Activated CD8-positive, alpha-beta memory T cell treated with anti-CD3 and anti-CD28 coated beads for 36 hours (primary cell): ENCODE data around the gene FTH1. TPM values are rescaled to one million over a fixed set of nuclear protein-coding genes. Genes with fewer than 3 reads are reported as not detected.
"Not testable (repeated sequence)": the region's sequence is repeated elsewhere in the genome, so short reads cannot be mapped to it uniquely, and the experiment has no call there.

Experiments
- CTCF ChIA-PET: fragments of 350-600 bp; sonication (Branson Sonifier 250); formaldehyde crosslinking; loops from one replicate; lab custom pipeline; 2021; ENCODE audit warnings: antibody characterized with exemption; lab: Charles Lee
- POLR2A ChIA-PET: fragments of 350-600 bp; sonication (Branson Sonifier 250); formaldehyde crosslinking; loops from one replicate; lab custom pipeline; 2021; ENCODE audit warnings: antibody characterized with exemption; lab: Charles Lee
- total RNA-seq, 2 experiments: library from RNA; stranded (reverse); gene quantifications; one replicate each; pipeline ENCODE4 v1.2.3, GENCODE V29; 2021

FTH1 gene
- 100 to 1,000 TPM; 543 to 554 TPM for total RNA-seq

- ChIA-PET CTCF (interaction anchor here (1.3 to 2.1 kb wide), 3 partner anchors 19 to 118 kb away, joined by 3 to 7 read pairs (median 6); no protein-coding TSS in a partner anchor), POLR2A (interaction anchor here (0.6 to 2.3 kb wide), 4 partner anchors 24 to 175 kb away, joined by 3 to 13 read pairs (median 4); partner anchors contain the start of genes FEN1 and TMEM258)
Observed at GRCh38 chr11:61967116-61967923, at the start of gene FTH1. FTH1 (minus strand) TSS chr11:61967634; CDS start chr11:61967425, 209 bp downstream.

GRCh38 chr11:62015615-62016014, 48.2 kb upstream of the FTH1 start:
- CTCF ChIA-PET, result no interaction called here
- POLR2A ChIA-PET, result no interaction called here

GRCh38 chr11:62013537-62014476, 46.4 kb upstream of the FTH1 start:
- POLR2A ChIA-PET, result no interaction called here
- CTCF ChIA-PET, result no interaction called here

- ChIA-PET POLR2A (no interaction called here), CTCF (no interaction called here)
Observed at GRCh38 chr11:62012832-62013461, 45.5 kb upstream of the FTH1 start.

- CTCF ChIA-PET, result no interaction called here
Observed at GRCh38 chr11:62012451-62012831, 45.0 kb upstream of the FTH1 start.

GRCh38 chr11:62011881-62012280, 44.4 kb upstream of the FTH1 start:
- POLR2A ChIA-PET, result no interaction called here
- CTCF ChIA-PET, result no interaction called here

More at GRCh38 chr11:62012451-62012831, 45.0 kb upstream of the FTH1 start:
- POLR2A ChIA-PET, result no interaction called here

- POLR2A ChIA-PET, result interaction anchor here (0.6 kb wide), 1 partner anchor 374 kb away, joined by 3 read pairs; no protein-coding TSS in a partner anchor
- CTCF ChIA-PET, result interaction anchor here (1.9 kb wide), 1 partner anchor 71 kb away, joined by 4 read pairs; no protein-coding TSS in a partner anchor
Observed at GRCh38 chr11:62010935-62011528, 43.6 kb upstream of the FTH1 start.

GRCh38 chr11:62008193-62008592, 40.8 kb upstream of the FTH1 start:
- ChIA-PET CTCF (no interaction called here), POLR2A (no interaction called here)

GRCh38 chr11:62004473-62004872, 37.0 kb upstream of the FTH1 start:
- POLR2A ChIA-PET, result no interaction called here
- CTCF ChIA-PET, result no interaction called here

- POLR2A ChIA-PET, CTCF ChIA-PET: not testable (repeated sequence)
Observed at GRCh38 chr11:62002283-62002682, 34.8 kb upstream of the FTH1 start.

- ChIA-PET CTCF (no interaction called here), POLR2A (no interaction called here)
Observed at GRCh38 chr11:62001450-62002191, 34.2 kb upstream of the FTH1 start.

GRCh38 chr11:62000539-62001446, 33.4 kb upstream of the FTH1 start:
- CTCF ChIA-PET, result no interaction called here

GRCh38 chr11:61999141-61999975, 31.9 kb upstream of the FTH1 start:
- CTCF ChIA-PET, result interaction anchor here (0.5 to 0.7 kb wide), 2 partner anchors 526 to 1627 kb away, joined by 3 to 4 read pairs; no protein-coding TSS in a partner anchor
- POLR2A ChIA-PET, result no interaction called here

More at GRCh38 chr11:62000539-62001446, 33.4 kb upstream of the FTH1 start:
- POLR2A ChIA-PET, result no interaction called here

GRCh38 chr11:61996933-61997332, 29.5 kb upstream of the FTH1 start:
- POLR2A ChIA-PET, result no interaction called here
- CTCF ChIA-PET, result no interaction called here

GRCh38 chr11:61994981-61995380, 27.5 kb upstream of the FTH1 start:
- CTCF ChIA-PET, result no interaction called here
- POLR2A ChIA-PET, result no interaction called here

GRCh38 chr11:61985869-61986268, 18.4 kb upstream of the FTH1 start:
- ChIA-PET POLR2A (interaction anchor here (0.7 kb wide), 1 partner anchor 20 kb away, joined by 4 read pairs; no protein-coding TSS in a partner anchor), CTCF (interaction anchor here (1.1 kb wide), 1 partner anchor 13 kb away, joined by 3 read pairs; no protein-coding TSS in a partner anchor)
